HEK293 (cell line): ENCODE data around the gene CARD10.

Experiments used
- ZBTB11 ChIP-seq: fragments of 450-650 bp; formaldehyde crosslinking; conservative IDR thresholded peaks from 2 replicates; pipeline ENCODE4 v1.5.1; 2016; ENCODE audit warnings: low read depth, missing biosample characterization, missing genetic modification characterization
- ZNF548 ChIP-seq: fragments of 450-650 bp; formaldehyde crosslinking; IDR thresholded peaks from 2 replicates; pipeline ENCODE4 v1.5.1; 2016; ENCODE audit warnings: missing biosample characterization, missing genetic modification characterization

- TF ChIP-seq ZNF548 (no peak), ZBTB11 (tag by site-specific recombination) (no peak)
Measured at GRCh38 chr22:37498289-37498909, 20.8 kb downstream of the CARD10 start.
